B cell (primary cell): ENCODE data around the gene CD4. TPM values are rescaled to one million over a fixed set of nuclear protein-coding genes. Genes with fewer than 3 reads are reported as not detected.

ENCODE experiments used
- ATAC-seq: fragments of 200-7000 bp; cut with Tn5 transposase; one replicate; pipeline ENCODE4 v1.10.0; 2021; ENCODE audit warnings: low read depth, mild to moderate bottlenecking, moderate number of reproducible peaks, moderate library complexity
- CTCF ChIA-PET: fragments of 350-600 bp; sonication (Branson Sonifier 250); formaldehyde crosslinking; loops from one replicate; lab custom pipeline; 2021; ENCODE audit warnings: antibody characterized with exemption, inconsistent platforms; lab: Charles Lee
- POLR2A ChIA-PET: fragments of 350-600 bp; sonication (Branson Sonifier 250); formaldehyde crosslinking; loops from one replicate; lab custom pipeline; 2021; ENCODE audit warnings: antibody characterized with exemption; lab: Charles Lee
- DNase-seq: peaks from one replicate; pipeline ENCODE4 v3.0.0; 2013
- H2AFZ ChIP-seq: 2 replicates; pipeline ENCODE4 v1.6.1; 2012; ENCODE audit warnings: mild to moderate bottlenecking, low read depth, low read length; ENCODE audit not compliant: insufficient read depth, poor library complexity, severe bottlenecking
- H3K27ac ChIP-seq, 2 donors: 1 replicate in 1 of 2; 2 replicates in 1 of 2; pipeline ENCODE4 v1.5.1; 2012 to 2013; ENCODE audit warnings: low read length in 2 of 2, mild to moderate bottlenecking in 2 of 2, moderate library complexity in 1 of 2
- H3K27me3 ChIP-seq, 4 experiments: fragments of 200-600 bp in 1 of 4; sonication (generic) in 1 of 4; replicated peaks in 1 of 4; 1 replicate in 2 of 4; 2 replicates in 2 of 4; pipeline versions ENCODE4 v1.6.1 to v1.7.0; 2013 to 2016; ENCODE audit warnings: low read length in 3 of 4, mild to moderate bottlenecking in 2 of 4, mixed read lengths in 1 of 4, moderate library complexity in 1 of 4; ENCODE audit not compliant: insufficient read depth in 4 of 4, control insufficient read depth in 3 of 4; ENCODE audit errors: control extremely low read depth in 1 of 4
- H3K36me3 ChIP-seq, 2 experiments: replicated peaks in 1 of 2; 1 replicate in 1 of 2; 2 replicates in 1 of 2; pipeline versions ENCODE4 v1.6.1 to v1.7.1; 2013; ENCODE audit warnings: low read length in 1 of 2; ENCODE audit not compliant: insufficient read depth in 2 of 2, control insufficient read depth in 1 of 2; ENCODE audit errors: control extremely low read depth in 1 of 2, extremely low read depth in 1 of 2
- H3K4me1 ChIP-seq, 2 donors: fragments of 200-600 bp in 1 of 2; sonication (generic) in 1 of 2; 1 replicate in 1 of 2; 2 replicates in 1 of 2; pipeline versions ENCODE4 v1.5.1 to v1.6.1; 2013 to 2017; ENCODE audit warnings: low read length in 2 of 2; ENCODE audit not compliant: control insufficient read depth in 2 of 2, insufficient read depth in 2 of 2
- H3K4me2 ChIP-seq: replicated peaks from 2 replicates; pipeline ENCODE3; 2012; ENCODE audit warnings: mild to moderate bottlenecking, low read depth, low read length; ENCODE audit not compliant: poor library complexity, severe bottlenecking
- H3K4me3 ChIP-seq, 5 experiments: fragments of 200-600 bp in 1 of 5; sonication (generic) in 1 of 5; 1 replicate in 3 of 5; 2 replicates in 2 of 5; pipeline versions ENCODE4 v1.5.1 to v1.7.0; 2011 to 2016; ENCODE audit warnings: low read length in 4 of 5, mild to moderate bottlenecking in 4 of 5, low read depth in 2 of 5, control low read depth in 1 of 5, moderate library complexity in 1 of 5; ENCODE audit not compliant: insufficient read depth in 1 of 5; ENCODE audit errors: control extremely low read depth in 1 of 5, extremely low read depth in 1 of 5
- H3K79me2 ChIP-seq: fragments of 200-600 bp; sonication (generic); one replicate; pipeline ENCODE4 v1.6.0; 2016; ENCODE audit warnings: low read length; ENCODE audit not compliant: control insufficient read depth, insufficient read depth
- H3K9ac ChIP-seq: fragments of 200-600 bp; sonication (generic); 2 replicates; pipeline ENCODE4 v1.6.1; 2017; ENCODE audit warnings: mild to moderate bottlenecking, low read length, moderate library complexity
- H3K9me3 ChIP-seq, 3 donors: one replicate each; pipeline versions ENCODE4 v1.6.1 to v1.7.1; 2013; ENCODE audit warnings: low read length in 2 of 3; ENCODE audit not compliant: control insufficient read depth in 2 of 3, insufficient read depth in 1 of 3; ENCODE audit errors: control extremely low read depth in 1 of 3
- H4K20me1 ChIP-seq: 2 replicates; pipeline ENCODE4 v1.6.0; 2012; ENCODE audit warnings: mild to moderate bottlenecking, low read length; ENCODE audit not compliant: insufficient read depth, control insufficient read depth, poor library complexity, severe bottlenecking
- H3K27ac Mint-ChIP-seq: one replicate; pipeline ENCODE4 v1.8.0; 2021; ENCODE audit warnings: mixed read lengths
- H3K27me3 Mint-ChIP-seq: one replicate; pipeline ENCODE4 v1.8.0; 2021; ENCODE audit warnings: mixed read lengths
- H3K4me1 Mint-ChIP-seq: one replicate; pipeline ENCODE4 v1.8.0; 2021; ENCODE audit warnings: mixed read lengths
- H3K4me3 Mint-ChIP-seq: one replicate; pipeline ENCODE4 v1.8.0; 2021; ENCODE audit warnings: mixed read lengths
- H3K9me3 Mint-ChIP-seq: one replicate; pipeline ENCODE4 v1.8.0; 2022; ENCODE audit warnings: mixed read lengths; ENCODE audit not compliant: insufficient read depth
- EZH2 ChIP-seq: IDR thresholded peaks from 2 replicates; pipeline ENCODE4 v1.6.1; 2012; ENCODE audit warnings: borderline replicate concordance, low read depth, mild to moderate bottlenecking, moderate library complexity, low read length; ENCODE audit not compliant: insufficient read depth, poor library complexity, severe bottlenecking
- WGBS: methylation state at CpG from one replicate; pipeline ENCODE4 v1.1.5; 2013; ENCODE audit warnings: missing lambda C conversion rate; ENCODE audit not compliant: insufficient coverage; 5-methylcytosine and 5-hydroxymethylcytosine counted together
- intact Hi-C: fragments of 100-400 bp; cut with micrococcal nuclease; formaldehyde crosslinking; loops from one replicate; pipeline ENCODE4 v1.10.0; 2022
- polyA plus RNA-seq: library from polyadenylated mRNA; depleted of rRNA; stranded (reverse); fragments of >200 nt; gene quantifications from 2 replicates; pipeline ENCODE4 v1.2.3, GENCODE V29; 2012
- total RNA-seq, 2 donors: library from RNA; stranded (reverse); fragments of 120-200 nt in 1 of 2; gene quantifications; 1 replicate in 1 of 2; 2 replicates in 1 of 2; pipeline versions ENCODE4 v1.2.3 to v1.2.4, GENCODE V29; 2013 to 2022
- TF ChIP-seq, protein P1 (sequence below): fragments of 200-600 bp; IDR thresholded peaks from one replicate; pipeline ENCODE4 v1.8.0; 2022; ENCODE audit warnings: antibody characterized with exemption, mild to moderate bottlenecking

The CD4 gene
- total and polyA plus RNA-seq, 2 donors (not counting 1 experiment from before 2014, with no cell fraction given) = 0.49 to 2.2 TPM

DNA sequence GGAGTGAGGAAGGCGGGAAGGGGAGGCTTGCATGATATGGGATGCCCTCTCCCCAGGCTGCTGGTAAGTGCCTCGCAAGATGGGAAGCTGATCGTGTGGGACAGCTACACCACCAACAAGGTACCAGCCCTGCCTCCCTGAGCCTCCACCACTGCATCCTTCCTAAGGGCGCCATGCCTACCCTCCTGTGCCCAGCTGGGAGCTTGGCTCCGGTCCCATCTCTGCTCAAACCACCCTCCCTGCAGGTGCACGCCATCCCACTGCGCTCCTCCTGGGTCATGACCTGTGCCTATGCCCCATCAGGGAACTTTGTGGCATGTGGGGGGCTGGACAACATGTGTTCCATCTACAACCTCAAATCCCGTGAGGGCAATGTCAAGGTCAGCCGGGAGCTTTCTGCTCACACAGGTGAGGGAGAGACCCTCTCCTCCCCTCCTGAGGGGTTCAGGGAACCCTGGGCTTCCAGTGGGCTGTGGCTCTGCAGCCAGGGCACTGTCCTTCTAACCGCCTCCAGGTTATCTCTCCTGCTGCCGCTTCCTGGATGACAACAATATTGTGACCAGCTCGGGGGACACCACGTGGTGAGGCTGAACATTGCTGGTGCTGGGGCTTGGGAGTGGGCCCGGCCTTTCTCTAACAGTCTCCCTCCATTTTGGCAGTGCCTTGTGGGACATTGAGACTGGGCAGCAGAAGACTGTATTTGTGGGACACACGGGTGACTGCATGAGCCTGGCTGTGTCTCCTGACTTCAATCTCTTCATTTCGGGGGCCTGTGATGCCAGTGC is 54.0 kb downstream of the CD4 start:
- Histone ChIP-seq H3K4me3 (no peak overlapping the region), H3K27me3 (peaks cover 0 to 2% (median 0%) of the 10 kb centered on the region in 4 experiments), H3K9me3 (no peaks in the 10 kb centered on the region), H3K4me1 (peaks cover 0 to 19% of the 10 kb centered on the region in 2 donors), H3K27ac (no peak overlapping the region), H2AFZ (no peak overlapping the region), H3K9ac (no peak overlapping the region), H3K36me3 (no peaks in the 10 kb centered on the region), H4K20me1 (no peaks in the 10 kb centered on the region), H3K79me2 (no peaks in the 10 kb centered on the region), H3K4me2 (no peak overlapping the region)
- DNase-seq = no peak
- Mint-ChIP-seq H3K27ac (no peak overlapping the region), H3K9me3 (no peaks in the 10 kb centered on the region), H3K4me3 (no peak overlapping the region), H3K27me3 (no peaks in the 10 kb centered on the region), H3K4me1 (peaks cover 16% of the 10 kb centered on the region)
- no peak for ATAC-seq
- no peak for TF ChIP-seq EZH2
- TF ChIP-seq, protein P1, sequence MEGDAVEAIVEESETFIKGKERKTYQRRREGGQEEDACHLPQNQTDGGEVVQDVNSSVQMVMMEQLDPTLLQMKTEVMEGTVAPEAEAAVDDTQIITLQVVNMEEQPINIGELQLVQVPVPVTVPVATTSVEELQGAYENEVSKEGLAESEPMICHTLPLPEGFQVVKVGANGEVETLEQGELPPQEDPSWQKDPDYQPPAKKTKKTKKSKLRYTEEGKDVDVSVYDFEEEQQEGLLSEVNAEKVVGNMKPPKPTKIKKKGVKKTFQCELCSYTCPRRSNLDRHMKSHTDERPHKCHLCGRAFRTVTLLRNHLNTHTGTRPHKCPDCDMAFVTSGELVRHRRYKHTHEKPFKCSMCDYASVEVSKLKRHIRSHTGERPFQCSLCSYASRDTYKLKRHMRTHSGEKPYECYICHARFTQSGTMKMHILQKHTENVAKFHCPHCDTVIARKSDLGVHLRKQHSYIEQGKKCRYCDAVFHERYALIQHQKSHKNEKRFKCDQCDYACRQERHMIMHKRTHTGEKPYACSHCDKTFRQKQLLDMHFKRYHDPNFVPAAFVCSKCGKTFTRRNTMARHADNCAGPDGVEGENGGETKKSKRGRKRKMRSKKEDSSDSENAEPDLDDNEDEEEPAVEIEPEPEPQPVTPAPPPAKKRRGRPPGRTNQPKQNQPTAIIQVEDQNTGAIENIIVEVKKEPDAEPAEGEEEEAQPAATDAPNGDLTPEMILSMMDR = no peak
- WGBS = 89% methylated on average over 15 of the region's 16 CpGs
- POLR2A ChIA-PET = interaction anchor here (0.6 to 1.0 kb wide), 2 partner anchors 30 kb away, joined by 3 to 6 read pairs; partner anchors contain the start of gene SPSB2
- CTCF ChIA-PET = interaction anchor here (1.1 to 1.9 kb wide), 3 partner anchors 8 to 10 kb away, joined by 3 to 5 read pairs (median 3); partner anchors contain the start of gene USP5
- intact Hi-C loops = no loop called here

DNA sequence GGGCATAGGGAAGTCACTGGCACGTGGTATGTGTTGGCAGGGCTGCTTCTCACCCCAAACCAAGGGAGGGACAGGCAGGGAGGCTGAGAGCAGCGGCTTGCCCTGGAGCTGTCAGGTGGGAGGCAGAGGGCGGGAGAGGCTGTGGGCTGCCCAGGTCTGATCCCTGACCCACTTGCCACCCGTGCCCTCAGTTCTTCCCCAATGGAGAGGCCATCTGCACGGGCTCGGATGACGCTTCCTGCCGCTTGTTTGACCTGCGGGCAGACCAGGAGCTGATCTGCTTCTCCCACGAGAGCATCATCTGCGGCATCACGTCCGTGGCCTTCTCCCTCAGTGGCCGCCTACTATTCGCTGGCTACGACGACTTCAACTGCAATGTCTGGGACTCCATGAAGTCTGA is 56.1 kb downstream of the CD4 start:
- CTCF ChIA-PET = interaction anchor here (0.9 kb wide), 1 partner anchor 11 kb away, joined by 3 read pairs; no protein-coding TSS in a partner anchor
- no peak overlapping the region for H3K27ac ChIP-seq
- H4K20me1 ChIP-seq = no peaks in the 10 kb centered on the region
- WGBS = 95% methylated on average over 17 of the region's 17 CpGs
- no peak overlapping the region for H3K9ac ChIP-seq
- H3K27me3 Mint-ChIP-seq = no peaks in the 10 kb centered on the region
- peaks cover 0 to 2% (median 0%) of the 10 kb centered on the region in 4 experiments for H3K27me3 ChIP-seq
- H3K4me2 ChIP-seq = no peak overlapping the region
- DNase-seq (no peak), ATAC-seq (no peak)
- H3K4me3 ChIP-seq = no peak overlapping the region
- H3K27ac Mint-ChIP-seq = no peak overlapping the region
- no peak overlapping the region for H2AFZ ChIP-seq
- POLR2A ChIA-PET = no interaction called here
- no peaks in the 10 kb centered on the region for H3K9me3 ChIP-seq
- H3K4me1 Mint-ChIP-seq = peaks cover 8% of the 10 kb centered on the region
- H3K4me3 Mint-ChIP-seq = no peak overlapping the region
- no peaks in the 10 kb centered on the region for H3K79me2 ChIP-seq
- H3K4me1 ChIP-seq = peaks cover 0 to 2% of the 10 kb centered on the region in 2 donors
- intact Hi-C loops = no loop called here
- TF ChIP-seq, protein P1 = no peak
- no peak for TF ChIP-seq EZH2
- H3K9me3 Mint-ChIP-seq = no peaks in the 10 kb centered on the region
- H3K36me3 ChIP-seq = no peaks in the 10 kb centered on the region
